COR-L47 (cell line): ENCODE measurements around the gene SLC18B1.

ENCODE experiments used
- DNase-seq: peaks from one replicate; lab custom pipeline; 2025; lab: John Stamatoyannopoulos, UW

The SLC18B1 gene

DNA sequence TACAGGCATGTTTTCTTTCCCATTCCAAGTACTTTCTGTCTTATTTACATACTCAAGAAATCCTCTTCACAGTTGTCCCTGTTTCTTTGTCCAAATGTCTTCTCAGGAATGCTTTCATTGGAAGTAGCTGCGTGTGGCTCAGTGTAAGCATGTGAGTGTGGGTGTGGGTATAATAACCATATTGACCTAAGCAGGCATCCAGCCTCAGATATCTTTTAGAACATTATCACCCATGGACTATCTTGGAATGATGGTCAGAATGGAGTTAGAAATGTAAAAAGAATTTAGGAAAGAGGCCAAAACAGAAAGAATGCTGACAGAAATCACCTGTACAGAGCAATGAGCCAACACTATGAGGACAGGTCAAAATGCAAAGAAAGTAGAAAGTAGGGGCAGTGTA lies 57.2 kb downstream of the SLC18B1 start:
- no peak for DNase-seq

DNA sequence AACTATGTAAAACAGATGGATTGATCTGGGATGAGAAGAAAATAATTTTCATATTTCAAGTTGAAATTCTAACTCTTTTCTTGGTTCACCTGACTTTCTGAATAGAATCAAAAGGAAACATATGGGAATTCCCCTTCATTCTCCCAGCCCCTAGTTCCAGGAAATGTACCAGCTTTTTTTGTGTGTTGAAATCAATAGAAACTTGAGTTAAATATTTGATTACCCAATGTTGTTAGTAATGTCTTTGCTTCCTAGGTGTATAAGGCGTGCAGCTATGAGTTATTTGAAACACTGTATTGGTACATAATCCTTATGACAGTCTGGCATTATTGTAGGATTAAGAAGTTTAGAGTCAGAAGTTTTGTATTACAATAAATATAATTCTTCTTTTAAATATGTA lies 62.2 kb downstream of the SLC18B1 start:
- DNase-seq, result no peak

DNA sequence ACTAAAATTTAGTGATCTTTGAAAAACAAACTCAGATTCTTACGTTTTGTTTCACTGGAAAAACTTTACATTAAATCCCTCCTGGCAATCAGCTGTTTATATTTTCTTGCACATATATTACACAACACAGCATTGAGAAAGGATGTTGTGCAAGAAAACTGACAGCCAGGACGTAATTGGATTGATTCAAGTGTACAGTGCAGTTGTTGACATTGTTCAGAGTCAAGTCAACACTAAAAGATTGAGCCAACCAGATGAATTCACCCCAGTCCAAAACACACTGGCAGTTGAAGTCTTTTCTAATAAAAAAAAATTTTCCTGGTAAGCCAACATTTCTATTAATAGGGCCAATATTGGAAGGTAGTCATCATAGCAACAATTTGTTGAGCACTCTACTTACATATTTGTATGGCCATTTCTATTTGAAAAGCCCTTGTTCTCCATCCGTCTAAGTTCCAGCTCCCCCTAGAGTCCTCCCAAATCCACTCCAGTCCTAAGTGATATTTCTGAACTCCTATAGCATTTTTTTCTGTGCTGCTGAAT lies 63.7 kb downstream of the SLC18B1 start:
- DNase-seq, result no peak

DNA sequence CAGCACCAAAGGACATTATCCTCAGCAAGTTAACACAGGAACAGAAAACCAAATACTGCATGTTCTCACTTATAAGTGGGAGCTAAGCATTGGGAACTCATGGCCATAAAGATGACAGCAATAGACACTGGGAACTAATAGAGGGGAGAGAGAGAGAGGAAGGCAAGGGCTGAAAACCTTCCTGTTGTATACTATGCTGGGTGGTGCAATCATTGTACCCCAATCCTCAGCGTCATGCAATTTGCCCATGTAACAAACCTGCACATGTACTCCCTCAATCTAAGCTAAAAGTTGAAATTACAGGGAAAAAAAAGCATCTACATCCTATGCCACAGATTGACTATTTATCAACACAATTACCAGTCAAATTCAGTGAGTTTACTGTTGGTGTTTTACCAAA lies 64.6 kb downstream of the SLC18B1 start:
- no peak for DNase-seq

DNA sequence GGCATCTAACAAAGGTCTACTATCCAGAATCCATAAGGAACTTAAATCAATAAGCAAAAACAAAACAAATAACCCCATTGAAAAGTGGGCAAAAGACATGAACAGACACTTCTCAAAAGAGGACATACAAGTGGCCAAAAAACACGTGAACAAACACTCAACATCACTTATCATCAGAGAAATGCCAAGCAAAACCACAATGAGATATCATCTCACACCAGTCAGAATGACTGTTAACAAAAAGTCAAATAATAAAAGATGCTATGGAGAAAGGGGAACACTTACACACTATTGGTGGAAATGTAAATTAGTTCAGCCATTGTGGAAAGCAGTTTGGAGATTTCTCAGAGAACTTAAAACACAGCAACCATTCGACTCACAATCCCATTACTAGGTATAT lies 65.2 kb downstream of the SLC18B1 start:
- no peak for DNase-seq

DNA sequence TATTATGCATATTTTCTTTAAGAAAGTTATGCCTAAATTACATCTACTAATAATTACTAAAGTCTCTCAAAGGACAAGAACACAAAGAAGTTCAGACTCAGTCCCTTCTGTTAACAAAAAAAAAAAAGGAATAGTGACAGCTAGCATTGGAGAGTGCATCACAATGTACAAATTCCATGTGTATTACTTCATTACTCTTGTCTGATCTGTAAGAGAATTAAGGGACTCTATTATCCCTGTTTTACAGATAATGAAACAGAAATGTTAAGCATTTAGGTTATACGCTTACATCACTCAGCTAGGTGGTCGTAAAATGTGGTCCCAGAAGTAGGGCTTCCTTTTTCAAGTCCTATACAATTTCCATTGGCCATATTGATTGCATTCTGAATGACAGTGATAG lies 67.4 kb downstream of the SLC18B1 start:
- no peak for DNase-seq

DNA sequence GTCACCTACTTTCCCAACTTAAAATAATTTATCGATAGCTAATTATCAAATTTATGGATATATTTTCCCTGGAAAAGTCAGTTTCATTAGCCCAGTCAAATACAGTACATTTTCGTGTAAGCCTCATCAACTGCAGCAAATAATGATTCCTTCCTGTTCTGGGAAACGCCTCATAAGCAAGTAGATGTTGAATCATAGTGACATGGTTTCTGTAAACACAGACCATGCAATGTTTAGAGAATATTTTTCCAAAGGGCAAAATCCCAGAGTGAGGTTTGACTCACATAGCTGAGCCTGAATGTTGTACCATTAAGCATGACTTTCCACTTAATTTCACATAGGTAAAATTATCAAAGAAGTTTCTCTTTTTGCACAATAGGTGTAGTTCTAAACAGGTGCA lies 67.9 kb downstream of the SLC18B1 start:
- DNase-seq, result no peak

DNA sequence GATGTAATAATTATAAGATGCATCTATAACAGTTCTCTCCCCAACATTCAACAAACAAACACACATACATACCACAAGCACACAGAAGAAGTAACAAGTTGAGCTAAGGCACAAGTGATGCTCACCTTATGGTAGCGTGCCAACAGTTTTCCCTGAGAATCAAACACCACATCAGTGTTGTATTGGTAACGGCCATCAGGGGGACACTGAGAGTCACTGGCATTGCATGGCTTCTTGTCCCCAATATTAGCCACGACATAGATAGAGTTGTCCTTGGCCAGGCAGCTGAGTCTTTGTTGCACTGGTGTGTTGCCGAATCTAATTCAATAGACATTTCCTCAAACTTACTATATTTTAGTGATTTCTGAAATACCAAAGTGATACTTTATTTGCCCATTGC lies 69.8 kb downstream of the SLC18B1 start:
- DNase-seq, result no peak

DNA sequence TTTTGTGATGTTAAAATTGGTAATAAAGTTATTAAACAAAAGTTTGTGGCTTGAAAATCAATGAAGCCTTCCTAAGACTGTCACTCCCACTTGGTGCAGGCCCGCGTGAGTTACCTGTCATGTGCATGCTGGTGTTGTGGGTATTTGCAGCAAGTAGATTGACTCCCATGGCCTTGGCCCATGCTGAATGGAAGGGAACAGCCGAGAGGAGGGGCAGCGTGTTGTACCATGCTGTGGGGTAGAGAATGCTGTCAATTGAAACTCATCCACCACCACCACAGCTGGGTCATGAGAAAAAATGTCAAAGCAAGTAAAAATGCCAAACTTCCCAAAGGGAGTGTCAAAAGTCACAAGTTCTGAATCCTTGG lies 71.8 kb downstream of the SLC18B1 start:
- DNase-seq, result no peak

DNA sequence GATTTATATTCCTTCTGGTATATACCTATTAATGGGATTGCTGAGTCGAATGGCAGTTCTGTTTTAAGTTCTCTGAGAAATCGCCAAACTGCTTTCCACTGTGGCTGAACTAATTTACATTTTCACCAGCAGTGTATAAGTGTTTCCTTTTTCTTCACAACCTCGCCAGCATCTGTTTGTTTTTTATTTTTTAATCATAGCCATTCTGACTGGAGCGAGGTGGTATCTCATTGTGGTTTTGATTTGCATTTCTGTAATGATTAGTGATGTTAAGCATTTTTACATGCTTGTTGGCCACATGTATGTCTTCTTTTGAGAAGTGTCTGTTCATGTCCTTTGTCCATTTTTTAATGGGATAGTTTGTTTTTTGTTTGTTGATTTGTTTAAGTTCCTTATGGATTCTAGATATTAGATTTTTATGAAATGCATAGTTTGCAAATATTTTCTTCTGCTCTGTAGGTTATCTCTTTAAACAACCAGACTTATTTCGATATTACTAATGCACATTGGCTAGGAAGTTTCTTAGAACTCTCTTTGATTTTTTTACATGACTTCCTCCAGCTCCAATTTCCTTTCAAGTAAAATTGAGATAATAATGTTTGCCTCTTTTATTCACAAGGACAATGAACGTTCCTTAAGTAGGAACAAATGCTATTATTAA lies 72.4 kb downstream of the SLC18B1 start:
- no peak for DNase-seq

DNA sequence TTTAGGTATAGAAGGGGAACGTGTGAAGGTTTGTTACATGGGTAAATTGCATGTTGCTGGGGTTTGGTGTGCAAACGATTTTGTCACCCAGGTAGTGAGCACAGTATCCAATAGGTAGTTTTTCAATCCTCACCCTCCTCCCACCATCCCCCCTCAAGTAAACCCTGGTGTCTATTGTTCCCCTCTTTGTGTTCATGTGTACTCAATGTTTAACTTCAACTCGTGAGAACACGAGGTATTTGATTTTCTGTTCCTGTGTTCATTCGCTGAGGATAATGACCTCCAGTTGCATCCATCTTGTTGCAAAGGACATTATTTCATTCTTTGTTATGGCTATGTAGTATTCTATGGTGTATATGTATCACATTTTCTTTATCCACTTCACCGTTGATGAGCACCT lies 73.0 kb downstream of the SLC18B1 start:
- no peak for DNase-seq

DNA sequence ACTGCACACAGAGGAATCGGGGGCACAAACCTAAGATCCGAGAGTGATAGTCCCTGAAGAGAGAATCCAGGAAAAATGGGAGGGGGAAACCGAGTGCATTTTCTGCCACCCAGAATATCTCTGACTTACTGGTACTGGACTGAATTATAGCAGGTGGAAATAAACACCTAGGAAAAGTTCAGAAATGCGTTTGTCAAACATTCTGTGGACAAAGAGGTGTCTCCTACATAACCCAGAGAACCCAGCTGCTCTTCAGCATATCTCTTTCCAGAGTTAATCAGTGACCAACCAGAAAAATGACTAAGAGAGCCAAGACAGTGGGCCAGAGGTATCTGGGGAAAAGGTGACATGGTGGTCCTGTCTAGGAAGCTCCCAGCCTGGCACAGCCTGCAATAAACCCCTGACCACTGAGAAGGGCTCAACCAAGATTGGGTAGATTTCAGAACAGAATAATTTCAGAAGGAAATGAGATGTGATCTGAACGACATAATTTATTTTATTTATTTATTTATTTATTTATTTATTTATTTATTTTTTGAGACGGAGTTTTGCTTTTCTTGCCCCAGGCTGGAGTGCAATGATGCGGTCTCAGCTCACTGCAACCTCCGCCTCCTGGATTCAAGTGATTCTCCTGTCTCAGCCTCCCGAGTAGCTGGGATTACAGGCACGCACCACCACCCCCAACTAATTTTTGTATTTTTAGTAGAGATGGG lies 78.5 kb downstream of the SLC18B1 start:
- DNase-seq, result no peak
